GM12878 (cell line): ENCODE data around the gene ADRA2C.

Experiments used
- EGR1 ChIP-seq, 2 experiments: IDR thresholded peaks; 1 replicate in 1 of 2; 2 replicates in 1 of 2; pipeline ENCODE4 v1.6.1; 2011 to 2012; ENCODE audit warnings: low read depth in 2 of 2, low read length in 2 of 2, borderline replicate concordance in 1 of 2, mild to moderate bottlenecking in 1 of 2, moderate library complexity in 1 of 2
- RAD51 ChIP-seq: fragments of 450-650 bp; IDR thresholded peaks from 2 replicates; pipeline ENCODE4 v1.6.1; 2016; ENCODE audit warnings: moderate library complexity, mild to moderate bottlenecking, inconsistent platforms
- RFX5 ChIP-seq: IDR thresholded peaks from 2 replicates; pipeline ENCODE4 v1.6.1; 2011; ENCODE audit warnings: low read depth, low read length, improper control_type of control experiment
- SIN3A ChIP-seq: IDR thresholded peaks from 2 replicates; pipeline ENCODE4 v1.6.1; 2012; ENCODE audit warnings: low read depth, low read length, improper control_type of control experiment
- SREBF2 ChIP-seq: IDR thresholded peaks from 2 replicates; pipeline ENCODE4 v1.6.1; 2012; ENCODE audit warnings: mild to moderate bottlenecking, low read length
- TAF1 ChIP-seq: IDR thresholded peaks from 2 replicates; pipeline ENCODE4 v1.6.1; 2011; ENCODE audit warnings: mild to moderate bottlenecking, low read depth, low read length, borderline replicate concordance
- TF ChIP-seq, protein P1 (sequence below): fragments of 450-650 bp; IDR thresholded peaks from 2 replicates; pipeline ENCODE4 v1.6.1; 2016; ENCODE audit warnings: mild to moderate bottlenecking
- TF ChIP-seq, protein P2 (sequence below): IDR thresholded peaks from 2 replicates; pipeline ENCODE4 v1.6.1; 2012; ENCODE audit warnings: mild to moderate bottlenecking, low read depth, low read length

DNA sequence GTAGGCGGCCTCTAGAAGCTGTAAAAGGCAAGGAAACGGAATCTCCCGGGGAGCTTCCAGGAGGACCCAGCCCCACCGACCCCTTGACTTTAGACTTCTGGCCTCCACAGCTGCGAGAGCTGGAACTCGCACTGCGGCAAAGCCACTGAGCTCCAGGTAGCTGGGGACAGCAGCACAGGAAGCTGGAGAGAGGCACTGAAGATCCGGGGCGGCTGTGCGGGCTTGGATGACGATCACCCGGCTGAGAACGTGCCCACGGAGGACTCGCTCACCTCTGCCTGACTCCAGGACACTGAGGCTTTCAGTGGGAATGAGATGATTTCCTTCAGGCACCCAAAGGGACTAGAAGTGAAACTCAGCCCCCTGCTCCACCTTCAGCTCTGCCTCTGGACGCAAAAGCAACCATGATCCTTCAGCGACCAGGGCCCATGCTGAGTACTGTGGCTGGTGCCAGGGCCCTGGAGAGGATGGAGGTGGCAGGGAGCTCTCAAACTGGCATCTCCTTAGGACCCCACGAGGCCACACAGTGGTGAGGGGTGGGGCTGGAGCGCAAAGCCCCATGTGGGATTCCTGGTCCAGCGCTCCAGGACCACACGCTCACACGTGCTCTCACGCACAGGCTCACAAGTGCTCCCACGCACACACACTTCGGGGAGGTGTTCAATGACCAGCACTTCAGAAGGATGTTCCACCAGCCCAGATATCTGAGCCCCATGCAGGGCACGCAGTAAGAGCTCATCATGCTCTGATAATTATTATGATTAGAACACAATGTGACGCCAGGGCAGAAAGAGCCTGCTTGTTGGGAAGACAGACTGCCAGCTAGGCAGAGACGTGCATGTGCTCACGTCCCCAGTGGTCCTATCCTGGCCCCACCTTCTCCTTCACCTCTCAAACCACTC is 47.2 kb downstream of the ADRA2C start:
- TF ChIP-seq SIN3A (no peak), SREBF2 (no peak), TAF1 (no peak), EGR1 (IDR thresholded peaks at IDR 0.05; ENCODE audit: borderline replicate concordance in 1 of 2, low read depth in 2 of 2, low read length in 2 of 2) (no peak), RAD51 (no peak), RFX5 (no peak)
- TF ChIP-seq, protein P1, sequence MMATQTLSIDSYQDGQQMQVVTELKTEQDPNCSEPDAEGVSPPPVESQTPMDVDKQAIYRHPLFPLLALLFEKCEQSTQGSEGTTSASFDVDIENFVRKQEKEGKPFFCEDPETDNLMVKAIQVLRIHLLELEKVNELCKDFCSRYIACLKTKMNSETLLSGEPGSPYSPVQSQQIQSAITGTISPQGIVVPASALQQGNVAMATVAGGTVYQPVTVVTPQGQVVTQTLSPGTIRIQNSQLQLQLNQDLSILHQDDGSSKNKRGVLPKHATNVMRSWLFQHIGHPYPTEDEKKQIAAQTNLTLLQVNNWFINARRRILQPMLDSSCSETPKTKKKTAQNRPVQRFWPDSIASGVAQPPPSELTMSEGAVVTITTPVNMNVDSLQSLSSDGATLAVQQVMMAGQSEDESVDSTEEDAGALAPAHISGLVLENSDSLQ: no peak
- TF ChIP-seq, protein P2, sequence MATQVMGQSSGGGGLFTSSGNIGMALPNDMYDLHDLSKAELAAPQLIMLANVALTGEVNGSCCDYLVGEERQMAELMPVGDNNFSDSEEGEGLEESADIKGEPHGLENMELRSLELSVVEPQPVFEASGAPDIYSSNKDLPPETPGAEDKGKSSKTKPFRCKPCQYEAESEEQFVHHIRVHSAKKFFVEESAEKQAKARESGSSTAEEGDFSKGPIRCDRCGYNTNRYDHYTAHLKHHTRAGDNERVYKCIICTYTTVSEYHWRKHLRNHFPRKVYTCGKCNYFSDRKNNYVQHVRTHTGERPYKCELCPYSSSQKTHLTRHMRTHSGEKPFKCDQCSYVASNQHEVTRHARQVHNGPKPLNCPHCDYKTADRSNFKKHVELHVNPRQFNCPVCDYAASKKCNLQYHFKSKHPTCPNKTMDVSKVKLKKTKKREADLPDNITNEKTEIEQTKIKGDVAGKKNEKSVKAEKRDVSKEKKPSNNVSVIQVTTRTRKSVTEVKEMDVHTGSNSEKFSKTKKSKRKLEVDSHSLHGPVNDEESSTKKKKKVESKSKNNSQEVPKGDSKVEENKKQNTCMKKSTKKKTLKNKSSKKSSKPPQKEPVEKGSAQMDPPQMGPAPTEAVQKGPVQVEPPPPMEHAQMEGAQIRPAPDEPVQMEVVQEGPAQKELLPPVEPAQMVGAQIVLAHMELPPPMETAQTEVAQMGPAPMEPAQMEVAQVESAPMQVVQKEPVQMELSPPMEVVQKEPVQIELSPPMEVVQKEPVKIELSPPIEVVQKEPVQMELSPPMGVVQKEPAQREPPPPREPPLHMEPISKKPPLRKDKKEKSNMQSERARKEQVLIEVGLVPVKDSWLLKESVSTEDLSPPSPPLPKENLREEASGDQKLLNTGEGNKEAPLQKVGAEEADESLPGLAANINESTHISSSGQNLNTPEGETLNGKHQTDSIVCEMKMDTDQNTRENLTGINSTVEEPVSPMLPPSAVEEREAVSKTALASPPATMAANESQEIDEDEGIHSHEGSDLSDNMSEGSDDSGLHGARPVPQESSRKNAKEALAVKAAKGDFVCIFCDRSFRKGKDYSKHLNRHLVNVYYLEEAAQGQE: no peak
